RWPE1 (cell line): ENCODE data around the gene ABCB7.
"Not testable (repeated sequence)": the region's sequence is repeated elsewhere in the genome, so short reads cannot be mapped to it uniquely, and the experiment has no call there.

Source experiments
- CTCF ChIA-PET: fragments of 350-600 bp; sonication (Branson Sonifier 250); formaldehyde crosslinking; extraction: SDS; loops from one replicate; lab custom pipeline; 2021; lab: Yijun Ruan, JAX
- POLR2A ChIA-PET: fragments of 400-600 bp; formaldehyde crosslinking; extraction: SDS; loops from one replicate; lab custom pipeline; 2020; ENCODE audit warnings: antibody characterized with exemption; ENCODE audit not compliant: low non-redundant PET; lab: Yijun Ruan, JAX
- DNase-seq: peaks from one replicate; pipeline ENCODE4 v3.0.0; 2012; ENCODE audit warnings: low spot score
- H3K27ac ChIP-seq: fragments of 450-650 bp; 2 replicates; pipeline ENCODE4 v1.5.1; 2017
- CTCF ChIP-seq: fragments of 450-650 bp; conservative IDR thresholded peaks from 2 replicates; pipeline ENCODE4 v1.5.1; 2017; ENCODE audit warnings: low read depth, mild to moderate bottlenecking

Gene ABCB7

GRCh38 chrX:75155827-75156525, at the start of gene ABCB7:
TSS of gene ABCB7 (minus strand) at chrX:75156283. CDS start at chrX:75156272, 11 bp downstream.
- CTCF ChIA-PET: no interaction called here
- peak within 1 kb of the TSS; percentile 76 for H3K27ac ChIP-seq
- POLR2A ChIA-PET: no interaction called here
- TF ChIP-seq CTCF: no peak
- DNase-seq: peak; percentile 54

- POLR2A ChIA-PET, CTCF ChIA-PET, H3K27ac ChIP-seq, DNase-seq: not testable (repeated sequence)
These were observed 32.5 kb upstream of the ABCB7 start for GRCh38 chrX:75188415-75189206.

- CTCF ChIA-PET: no interaction called here
- POLR2A ChIA-PET: no interaction called here
- no peak for DNase-seq
- TF ChIP-seq CTCF: no peak
- H3K27ac ChIP-seq: no peak overlapping the region
These were observed 25.6 kb upstream of the ABCB7 start for GRCh38 chrX:75181721-75182120.

GRCh38 chrX:75179536-75180293, 23.6 kb upstream of the ABCB7 start:
- DNase-seq, H3K27ac ChIP-seq, CTCF ChIA-PET, POLR2A ChIA-PET: not testable (repeated sequence)

GRCh38 chrX:75172257-75172890, 16.3 kb upstream of the ABCB7 start:
- CTCF ChIA-PET, DNase-seq, POLR2A ChIA-PET, H3K27ac ChIP-seq: not testable (repeated sequence)

- CTCF ChIA-PET: interaction anchor here (0.6 kb wide), 1 partner anchor 152 kb away, joined by 3 read pairs; no protein-coding TSS in a partner anchor
These were observed 2.0 kb upstream of the ABCB7 start for GRCh38 chrX:75158054-75158453.

GRCh38 chrX:75156531-75156945, 455 bp upstream of the ABCB7 start:
- no peak for TF ChIP-seq CTCF
- CTCF ChIA-PET: no interaction called here
- POLR2A ChIA-PET: no interaction called here
- no peak overlapping the region for H3K27ac ChIP-seq
- no peak for DNase-seq

More at GRCh38 chrX:75158054-75158453, 2.0 kb upstream of the ABCB7 start:
- no peak for TF ChIP-seq CTCF
- no peak overlapping the region for H3K27ac ChIP-seq
- POLR2A ChIA-PET: no interaction called here
- DNase-seq: no peak
